Pulmonary artery endothelial cell (primary cell): ENCODE results near the gene PCDHA6. TPM values are rescaled to one million over a fixed set of nuclear protein-coding genes. Genes with fewer than 3 reads are reported as not detected.
"Not testable (repeated sequence)": the region's sequence is repeated elsewhere in the genome, so short reads cannot be mapped to it uniquely, and the experiment has no call there.

Experiments
- DNase-seq: peaks from one replicate; pipeline ENCODE4 v3.0.0-alpha.2; 2011; ENCODE audit warnings: low read depth, low spot score
- total RNA-seq: library from RNA; depleted of rRNA; stranded (reverse); fragments of >200 nt; gene quantifications from 2 replicates; pipeline ENCODE4 v1.2.3, GENCODE V29; 2014

PCDHA6 gene
- total RNA-seq, 1 donor from 2014 or later, result 0.40 TPM

DNA sequence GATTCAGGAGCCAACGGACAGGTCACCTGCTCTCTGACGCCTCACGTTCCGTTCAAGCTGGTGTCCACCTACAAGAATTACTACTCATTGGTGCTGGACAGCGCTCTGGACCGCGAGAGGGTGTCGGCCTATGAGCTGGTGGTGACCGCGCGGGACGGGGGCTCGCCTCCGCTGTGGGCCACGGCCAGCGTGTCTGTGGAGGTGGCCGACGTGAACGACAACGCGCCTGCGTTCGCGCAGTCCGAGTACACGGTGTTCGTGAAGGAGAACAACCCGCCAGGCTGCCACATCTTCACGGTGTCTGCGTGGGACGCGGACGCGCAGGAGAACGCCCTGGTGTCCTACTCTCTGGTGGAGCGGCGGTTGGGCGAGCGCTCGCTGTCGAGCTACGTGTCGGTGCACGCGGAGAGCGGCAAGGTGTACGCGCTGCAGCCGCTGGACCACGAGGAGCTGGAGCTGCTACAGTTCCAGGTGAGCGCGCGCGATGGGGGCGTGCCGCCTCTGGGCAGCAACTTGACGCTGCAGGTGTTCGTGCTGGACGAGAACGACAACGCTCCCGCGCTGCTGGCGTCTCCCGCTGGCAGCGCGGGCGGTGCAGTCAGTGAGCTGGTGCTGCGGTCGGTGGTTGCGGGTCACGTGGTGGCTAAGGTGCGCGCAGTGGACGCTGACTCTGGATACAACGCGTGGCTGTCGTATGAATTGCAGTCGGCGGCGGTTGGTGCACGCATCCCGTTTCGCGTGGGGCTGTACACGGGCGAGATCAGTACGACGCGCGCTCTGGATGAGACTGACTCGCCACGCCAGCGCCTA is 29.6 kb downstream of the PCDHA6 start:
- DNase-seq, result no peak

DNA sequence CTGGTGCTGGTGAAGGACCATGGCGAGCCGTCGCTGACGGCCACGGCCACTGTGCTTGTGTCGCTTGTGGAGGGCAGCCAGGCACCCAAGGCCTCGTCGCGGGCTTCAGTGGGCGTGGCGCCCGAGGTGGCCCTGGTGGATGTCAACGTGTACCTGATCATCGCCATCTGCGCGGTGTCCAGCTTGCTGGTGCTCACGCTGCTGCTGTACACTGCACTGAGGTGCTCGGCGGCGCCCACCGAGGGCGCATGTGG is 30.2 kb downstream of the PCDHA6 start:
- DNase-seq, result no peak

DNA sequence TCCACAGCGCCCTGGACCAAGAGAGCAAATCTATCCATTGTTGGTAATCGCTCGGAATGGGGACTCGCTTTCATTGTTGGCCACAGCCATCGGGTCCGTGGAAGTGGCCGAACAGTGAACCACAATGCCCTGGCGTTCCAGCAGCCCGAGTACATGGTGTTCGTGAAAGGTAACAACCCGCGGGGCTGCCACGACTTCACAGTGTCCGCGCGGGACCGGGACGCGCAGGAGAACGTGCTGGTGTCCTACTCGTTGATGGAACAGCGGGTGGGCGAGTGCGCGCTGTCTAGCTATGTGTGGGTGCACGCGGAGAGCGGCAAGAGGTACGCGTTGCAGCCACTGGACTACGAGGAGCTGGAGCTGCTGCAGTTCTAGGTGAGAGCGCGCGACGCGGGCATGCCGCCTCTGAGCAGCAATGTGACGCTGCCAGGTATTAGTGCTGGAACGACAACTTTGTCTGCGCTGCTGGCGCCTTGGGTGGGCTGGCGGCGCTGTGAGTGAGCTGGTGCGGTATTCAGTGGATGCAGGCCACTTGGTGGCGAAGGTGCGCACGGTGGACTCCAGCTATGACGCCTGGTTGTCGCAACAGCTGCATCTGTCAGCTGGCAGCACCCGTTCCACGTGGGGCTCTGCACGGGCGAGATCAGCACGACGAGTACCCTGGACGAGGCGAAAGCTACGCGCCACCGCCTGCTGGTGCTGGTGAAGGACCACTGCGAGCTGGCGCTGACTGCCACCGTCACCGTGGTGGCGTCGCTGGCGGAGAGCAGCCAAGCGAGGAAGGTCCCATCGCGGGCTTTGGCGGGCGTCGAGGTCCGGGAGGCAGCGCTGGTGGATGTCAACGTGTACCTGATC is 34.9 kb downstream of the PCDHA6 start:
- DNase-seq, result no peak

DNA sequence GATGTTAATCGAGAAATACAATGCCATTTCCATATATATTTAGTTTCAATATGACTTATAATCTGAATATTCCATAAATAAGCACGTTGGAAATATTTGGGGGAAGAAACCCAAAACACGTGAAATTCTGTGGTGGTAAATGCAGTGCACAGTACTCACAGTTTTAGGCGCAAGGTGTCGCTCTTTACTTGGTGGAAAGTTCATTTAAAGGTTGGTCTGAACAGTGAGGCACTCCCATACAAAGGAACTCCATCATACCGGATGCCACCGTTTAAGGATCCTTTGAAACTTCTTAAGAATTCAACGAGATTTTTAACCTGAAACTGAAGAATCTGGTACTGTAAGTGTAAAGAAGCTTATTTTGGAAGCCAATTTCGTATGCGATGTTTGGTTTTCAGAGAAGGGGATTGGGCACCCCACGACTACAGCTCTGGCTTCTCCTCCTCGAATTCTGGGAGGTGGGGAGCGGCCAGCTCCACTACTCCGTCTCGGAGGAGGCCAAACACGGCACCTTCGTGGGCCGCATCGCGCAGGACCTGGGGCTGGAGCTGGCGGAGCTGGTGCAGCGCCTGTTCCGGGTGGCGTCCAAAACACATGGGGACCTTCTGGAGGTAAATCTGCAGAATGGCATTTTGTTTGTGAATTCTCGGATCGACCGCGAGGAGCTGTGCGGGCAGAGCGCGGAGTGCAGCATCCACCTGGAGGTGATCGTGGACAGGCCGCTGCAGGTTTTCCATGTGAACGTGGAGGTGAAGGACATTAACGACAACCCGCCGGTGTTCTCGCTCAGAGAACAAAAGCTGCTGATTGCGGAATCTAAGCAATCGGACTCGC is 41.2 kb downstream of the PCDHA6 start, which contains the start of gene PCDHA11:
Gene PCDHA11, plus strand, starts transcription at position 237 of the 834 bp plus-strand sequence. Its CDS starts 147 bp downstream, at position 384.
- DNase-seq, result no peak

DNA sequence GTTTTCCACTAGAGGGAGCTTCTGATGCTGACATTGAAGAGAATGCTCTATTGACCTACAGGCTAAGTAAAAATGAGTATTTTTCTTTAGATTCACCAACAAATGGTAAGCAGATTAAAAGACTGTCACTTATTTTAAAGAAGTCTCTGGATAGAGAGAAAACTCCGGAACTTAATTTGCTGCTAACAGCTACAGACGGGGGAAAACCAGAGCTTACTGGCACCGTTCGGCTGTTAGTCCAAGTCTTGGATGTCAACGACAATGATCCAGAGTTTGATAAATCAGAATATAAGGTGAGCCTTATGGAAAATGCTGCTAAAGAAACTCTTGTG is 41.8 kb downstream of the PCDHA6 start:
- DNase-seq, result no peak

DNA sequence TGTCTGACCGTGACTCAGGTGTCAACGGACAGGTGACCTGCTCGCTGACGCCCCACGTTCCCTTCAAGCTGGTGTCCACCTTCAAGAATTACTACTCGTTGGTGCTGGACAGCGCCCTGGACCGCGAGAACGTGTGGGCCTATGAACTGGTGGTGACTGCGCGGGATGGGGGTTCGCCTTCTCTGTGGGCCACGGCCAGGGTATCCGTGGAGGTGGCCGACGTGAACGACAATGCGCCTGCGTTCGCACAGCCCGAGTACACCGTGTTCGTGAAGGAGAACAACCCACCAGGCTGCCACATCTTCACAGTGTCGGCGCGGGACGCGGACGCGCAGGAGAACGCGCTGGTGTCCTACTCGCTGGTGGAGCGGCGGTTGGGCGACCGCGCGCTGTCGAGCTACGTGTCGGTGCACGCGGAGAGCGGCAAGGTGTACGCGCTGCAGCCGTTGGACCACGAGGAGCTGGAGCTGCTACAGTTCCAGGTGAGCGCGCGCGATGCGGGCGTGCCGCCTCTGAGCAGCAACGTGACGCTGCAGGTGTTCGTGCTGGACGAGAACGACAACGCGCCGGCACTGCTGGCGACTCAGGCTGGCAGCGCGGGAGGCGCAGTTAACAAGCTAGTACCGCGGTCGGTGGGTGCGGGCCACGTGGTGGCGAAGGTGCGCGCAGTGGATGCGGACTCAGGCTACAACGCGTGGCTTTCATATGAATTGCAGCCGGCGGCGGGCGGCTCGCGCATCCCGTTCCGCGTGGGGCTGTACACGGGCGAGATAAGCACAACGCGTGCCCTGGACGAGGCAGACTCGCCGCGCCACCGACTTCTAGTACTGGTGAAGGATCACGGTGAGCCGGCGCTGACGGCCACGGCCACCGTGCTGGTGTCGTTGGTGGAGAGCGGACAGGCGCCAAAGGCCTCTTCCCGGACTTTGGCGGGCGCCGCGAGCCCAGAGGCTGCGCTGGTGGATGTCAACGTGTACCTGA is 42.8 kb downstream of the PCDHA6 start:
- DNase-seq, result no peak

DNA sequence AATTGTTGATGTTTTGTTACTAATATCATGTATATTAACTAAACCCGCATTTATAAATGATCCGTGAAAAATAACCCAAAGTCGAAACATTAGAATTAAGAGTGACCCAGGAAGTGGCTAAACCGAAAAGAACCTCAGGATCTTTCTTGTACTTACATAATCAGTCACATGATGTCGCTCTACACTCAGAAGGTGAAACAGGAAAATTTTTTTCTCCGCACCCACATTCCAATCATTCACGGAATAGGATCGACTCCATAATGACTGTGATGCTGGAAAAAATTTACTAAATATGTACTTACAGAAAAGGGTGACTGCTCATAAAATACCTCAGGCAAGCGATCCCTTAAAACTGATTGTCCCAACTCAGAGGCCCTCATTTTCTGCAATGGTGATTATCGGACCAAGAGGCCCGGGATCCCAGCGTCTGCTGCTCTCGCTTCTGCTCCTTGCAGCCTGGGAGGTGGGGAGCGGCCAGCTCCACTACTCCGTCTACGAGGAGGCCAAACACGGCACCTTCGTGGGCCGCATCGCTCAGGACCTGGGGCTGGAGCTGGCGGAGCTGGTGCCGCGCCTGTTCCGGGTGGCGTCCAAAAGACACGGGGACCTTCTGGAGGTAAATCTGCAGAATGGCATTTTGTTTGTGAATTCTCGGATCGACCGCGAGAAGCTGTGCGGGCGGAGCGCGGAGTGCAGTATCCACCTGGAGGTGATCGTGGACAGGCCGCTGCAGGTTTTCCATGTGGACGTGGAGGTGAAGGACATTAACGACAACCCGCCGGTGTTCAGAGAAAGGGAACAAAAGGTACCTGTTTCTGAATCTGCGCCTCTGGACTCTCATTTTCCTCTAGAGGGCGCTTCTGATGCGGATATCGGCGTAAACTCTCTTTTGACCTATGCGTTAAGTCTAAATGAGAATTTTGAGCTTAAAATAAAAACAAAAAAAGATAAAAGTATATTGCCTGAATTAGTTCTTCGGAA is 47.6 kb downstream of the PCDHA6 start, which contains the start of gene PCDHA12:
Gene PCDHA12, plus strand, starts transcription at position 224 of the 981 bp plus-strand sequence. Its CDS starts 165 bp downstream, at position 389.
- no peak for DNase-seq

DNA sequence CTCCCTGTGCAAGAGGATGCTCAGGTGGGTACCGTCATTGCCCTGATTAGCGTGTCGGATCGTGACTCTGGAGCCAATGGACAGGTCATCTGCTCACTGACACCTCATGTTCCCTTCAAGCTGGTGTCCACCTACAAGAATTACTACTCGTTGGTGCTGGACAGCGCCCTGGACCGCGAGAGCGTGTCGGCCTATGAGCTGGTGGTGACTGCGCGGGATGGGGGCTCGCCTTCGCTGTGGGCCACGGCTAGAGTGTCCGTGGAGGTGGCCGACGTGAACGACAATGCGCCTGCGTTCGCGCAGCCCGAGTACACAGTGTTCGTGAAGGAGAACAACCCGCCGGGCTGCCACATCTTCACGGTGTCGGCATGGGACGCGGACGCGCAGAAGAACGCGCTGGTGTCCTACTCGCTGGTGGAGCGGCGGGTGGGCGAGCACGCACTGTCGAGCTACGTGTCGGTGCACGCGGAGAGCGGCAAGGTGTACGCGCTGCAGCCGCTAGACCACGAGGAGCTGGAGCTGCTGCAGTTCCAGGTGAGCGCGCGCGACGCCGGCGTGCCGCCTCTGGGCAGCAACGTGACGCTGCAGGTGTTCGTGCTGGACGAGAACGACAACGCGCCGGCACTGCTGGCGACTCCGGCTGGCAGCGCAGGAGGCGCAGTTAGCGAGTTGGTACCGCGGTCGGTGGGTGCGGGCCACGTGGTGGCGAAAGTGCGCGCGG is 48.9 kb downstream of the PCDHA6 start:
- not testable (repeated sequence) for DNase-seq

DNA sequence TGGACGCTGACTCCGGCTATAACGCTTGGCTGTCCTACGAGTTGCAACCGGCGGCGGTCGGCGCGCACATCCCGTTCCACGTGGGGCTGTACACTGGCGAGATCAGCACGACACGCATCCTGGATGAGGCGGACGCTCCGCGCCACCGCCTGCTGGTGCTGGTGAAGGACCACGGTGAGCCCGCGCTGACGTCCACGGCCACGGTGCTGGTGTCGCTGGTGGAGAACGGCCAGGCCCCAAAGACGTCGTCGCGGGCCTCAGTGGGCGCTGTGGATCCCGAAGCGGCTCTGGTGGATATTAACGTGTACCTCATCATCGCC is 49.5 kb downstream of the PCDHA6 start:
- no peak for DNase-seq

Other genes with a start within 250 kb of the PCDHA6 start
- gene CD14, start 194.8 kb upstream of the PCDHA6 start, total RNA-seq, result 0.26 and 0.49 TPM in 2 replicates
- 13.5 and 13.9 TPM in 2 replicates for gene TMCO6, start 188.5 kb upstream of the PCDHA6 start, total RNA-seq
- 40.1 and 48.5 TPM in 2 replicates for gene NDUFA2, start 180.3 kb upstream of the PCDHA6 start, total RNA-seq
- gene IK, start 180.1 kb upstream of the PCDHA6 start, total RNA-seq, result 77.4 and 95.0 TPM in 2 replicates
- gene WDR55, start 163.1 kb upstream of the PCDHA6 start, total RNA-seq, result 29.9 and 39.3 TPM in 2 replicates
- 0.13 and 0.28 TPM in 2 replicates for gene DND1, start 154.4 kb upstream of the PCDHA6 start, total RNA-seq
- gene HARS1, start 136.6 kb upstream of the PCDHA6 start, total RNA-seq, result 92.7 and 110 TPM in 2 replicates
- gene HARS2, start 136.5 kb upstream of the PCDHA6 start, total RNA-seq, result 26.9 and 39.8 TPM in 2 replicates
- 53.5 and 75.7 TPM in 2 replicates for gene ZMAT2, start 127.5 kb upstream of the PCDHA6 start, total RNA-seq
- 0.04 TPM in 1 of 2 replicates, not detected in the other for gene PCDHA1, start 41.8 kb upstream of the PCDHA6 start, total RNA-seq
- 0.07 and 0.21 TPM in 2 replicates for gene PCDHA2, start 33.1 kb upstream of the PCDHA6 start, total RNA-seq
- 0.18 and 0.26 TPM in 2 replicates for gene PCDHA3, start 26.9 kb upstream of the PCDHA6 start, total RNA-seq
- gene PCDHA4, start 20.9 kb upstream of the PCDHA6 start, total RNA-seq, result 0.26 and 0.42 TPM in 2 replicates
- gene PCDHA5, start 6.3 kb upstream of the PCDHA6 start, total RNA-seq, result 0.04 and 0.07 TPM in 2 replicates
- gene PCDHA7, start 6.3 kb downstream of the PCDHA6 start, total RNA-seq, result 0.25 and 0.33 TPM in 2 replicates
- gene PCDHA8, start 13.2 kb downstream of the PCDHA6 start, total RNA-seq, result under 0.01 and 0.04 TPM in 2 replicates
- gene PCDHA9, start 20.4 kb downstream of the PCDHA6 start, total RNA-seq, result 0.04 TPM in 1 of 2 replicates, not detected in the other
- 0.07 and 0.35 TPM in 2 replicates for gene PCDHA10, start 27.9 kb downstream of the PCDHA6 start, total RNA-seq
- 0.04 and 0.07 TPM in 2 replicates for gene PCDHA11, start 41.0 kb downstream of the PCDHA6 start, total RNA-seq
- gene PCDHA12, start 47.3 kb downstream of the PCDHA6 start, total RNA-seq, result 0.07 TPM in 1 of 2 replicates, not detected in the other
- gene PCDHA13, start 54.2 kb downstream of the PCDHA6 start, total RNA-seq, result under 0.01 and 0.04 TPM in 2 replicates
- gene PCDHAC1, start 98.3 kb downstream of the PCDHA6 start, total RNA-seq, result 0.07 TPM in 2 replicates
- 2.0 and 2.5 TPM in 2 replicates for gene PCDHAC2, start 138.5 kb downstream of the PCDHA6 start, total RNA-seq
- not detected in 2 replicates for gene PCDHB1, start 223.4 kb downstream of the PCDHA6 start, total RNA-seq